CD4-positive, alpha-beta T cell (primary cell): ENCODE results near the gene GRID2. TPM values are rescaled to one million over a fixed set of nuclear protein-coding genes. Genes with fewer than 3 reads are reported as not detected.

ENCODE experiments used
- ATAC-seq: fragments of 200-7000 bp; cut with Tn5 transposase; one replicate; pipeline ENCODE4 v1.10.0; 2022; ENCODE audit warnings: mild to moderate bottlenecking; ENCODE audit not compliant: poor library complexity
- CTCF ChIA-PET: fragments of 350-600 bp; sonication (Branson Sonifier 250); formaldehyde crosslinking; loops from one replicate; lab custom pipeline; 2021; ENCODE audit warnings: antibody characterized with exemption, inconsistent platforms; lab: Charles Lee
- POLR2A ChIA-PET: fragments of 350-600 bp; sonication (Branson Sonifier 250); formaldehyde crosslinking; loops from one replicate; lab custom pipeline; 2021; ENCODE audit warnings: antibody characterized with exemption, inconsistent platforms; lab: Charles Lee
- DNase-seq, 14 experiments: peaks; one replicate each; pipeline ENCODE4 v3.0.0-alpha.2; 2013 to 2020; ENCODE audit warnings: mixed read lengths in 2 of 14
- H3K27ac ChIP-seq, 2 donors: one replicate each; pipeline versions ENCODE4 v1.5.1 to v1.7.0; 2013; ENCODE audit warnings: low read length in 2 of 2, low read depth in 1 of 2, mild to moderate bottlenecking in 1 of 2
- H3K27me3 ChIP-seq, 2 experiments: 1 replicate in 1 of 2; 2 replicates in 1 of 2; pipeline versions ENCODE4 v1.6.1 to v1.7.0; 2013; ENCODE audit warnings: low read length in 2 of 2, control low read depth in 1 of 2, mild to moderate bottlenecking in 1 of 2, moderate library complexity in 1 of 2; ENCODE audit not compliant: insufficient read depth in 2 of 2, control insufficient read depth in 1 of 2
- H3K36me3 ChIP-seq: one replicate; pipeline ENCODE4 v1.6.1; 2013; ENCODE audit warnings: low read length, control low read depth; ENCODE audit not compliant: insufficient read depth
- H3K4me1 ChIP-seq: one replicate; pipeline ENCODE4 v1.6.1; 2013; ENCODE audit warnings: low read length, control low read depth; ENCODE audit not compliant: insufficient read depth
- H3K4me3 ChIP-seq: one replicate; pipeline ENCODE4 v1.5.1; 2013; ENCODE audit warnings: mild to moderate bottlenecking, low read length, moderate library complexity
- H3K9me3 ChIP-seq, 2 experiments: 1 replicate in 1 of 2; 2 replicates in 1 of 2; pipeline versions ENCODE4 v1.6.1 to v1.7.0; 2013; ENCODE audit warnings: low read length in 2 of 2, mild to moderate bottlenecking in 2 of 2, control low read depth in 1 of 2, moderate library complexity in 1 of 2; ENCODE audit not compliant: control insufficient read depth in 1 of 2, insufficient read depth in 1 of 2
- H3K27ac Mint-ChIP-seq: one replicate; pipeline ENCODE4 v1.8.0; 2020; ENCODE audit warnings: mixed read lengths
- H3K27me3 Mint-ChIP-seq: one replicate; pipeline ENCODE4 v1.8.0; 2021; ENCODE audit warnings: mixed read lengths
- H3K36me3 Mint-ChIP-seq: one replicate; pipeline ENCODE4 v1.8.0; 2021; ENCODE audit warnings: low read depth, mixed read lengths
- H3K4me1 Mint-ChIP-seq: one replicate; pipeline ENCODE4 v1.8.0; 2021; ENCODE audit warnings: low read depth, mixed read lengths
- H3K4me3 Mint-ChIP-seq: one replicate; pipeline ENCODE4 v1.8.0; 2020; ENCODE audit warnings: mild to moderate bottlenecking, mixed read lengths
- H3K9me3 Mint-ChIP-seq: one replicate; pipeline ENCODE4 v1.8.0; 2020; ENCODE audit warnings: mixed read lengths
- CTCF ChIP-seq: fragments of 200-600 bp; IDR thresholded peaks from one replicate; pipeline ENCODE4 v1.8.0; 2022; ENCODE audit warnings: antibody characterized with exemption, mild to moderate bottlenecking
- intact Hi-C, 2 experiments: fragments of 100-400 bp; cut with DNase I in 1 of 2; cut with micrococcal nuclease in 1 of 2; formaldehyde crosslinking; loops; one replicate each; pipeline versions ENCODE4 v1.15.1 to v1.9.0; 2023 to 2025; cut with DNase I, micrococcal nuclease
- total RNA-seq, 174 experiments: library from RNA in 2 of 174; stranded (reverse) in 2 of 174; gene quantifications; one replicate each; pipeline ENCODE4 v1.2.3 and lab custom pipeline; 2021 to 2026

Gene GRID2
- total RNA-seq, 2 experiments from 2014 or later, result not detected

GRCh38 chr4:92357966-92358365, 54.2 kb downstream of the GRID2 start:
- Histone ChIP-seq H3K9me3 (no peaks in the 10 kb centered on the region), H3K4me1 (no peaks in the 10 kb centered on the region), H3K27me3 (no peaks in the 10 kb centered on the region), H3K27ac (no peak overlapping the region), H3K4me3 (no peak overlapping the region), H3K36me3 (no peaks in the 10 kb centered on the region)
- intact Hi-C loops, result no loop called here
- H3K36me3 Mint-ChIP-seq, result no peaks in the 10 kb centered on the region
- no peaks in the 10 kb centered on the region for H3K27me3 Mint-ChIP-seq
- TF ChIP-seq CTCF, result no peak
- peaks cover 3% of the 10 kb centered on the region for H3K9me3 Mint-ChIP-seq
- H3K4me3 Mint-ChIP-seq, result no peak overlapping the region
- ATAC-seq, result no peak
- DNase-seq, result no peak
- ChIA-PET POLR2A (no interaction called here), CTCF (no interaction called here)
- no peak overlapping the region for H3K27ac Mint-ChIP-seq
- H3K4me1 Mint-ChIP-seq, result no peaks in the 10 kb centered on the region

GRCh38 chr4:92359491-92359890, 55.7 kb downstream of the GRID2 start:
- Histone ChIP-seq H3K27ac (no peak overlapping the region), H3K27me3 (no peaks in the 10 kb centered on the region), H3K4me3 (no peak overlapping the region), H3K4me1 (no peaks in the 10 kb centered on the region), H3K9me3 (no peaks in the 10 kb centered on the region), H3K36me3 (no peaks in the 10 kb centered on the region)
- CTCF ChIA-PET, result no interaction called here
- peaks cover 3% of the 10 kb centered on the region for H3K9me3 Mint-ChIP-seq
- H3K4me1 Mint-ChIP-seq, result no peaks in the 10 kb centered on the region
- H3K27me3 Mint-ChIP-seq, result no peaks in the 10 kb centered on the region
- no peak for TF ChIP-seq CTCF
- H3K36me3 Mint-ChIP-seq, result no peaks in the 10 kb centered on the region
- no peak overlapping the region for H3K27ac Mint-ChIP-seq
- POLR2A ChIA-PET, result no interaction called here
- DNase-seq, result no peak
- no peak overlapping the region for H3K4me3 Mint-ChIP-seq
- intact Hi-C loops, result no loop called here
- no peak for ATAC-seq

GRCh38 chr4:92362028-92362427, 58.3 kb downstream of the GRID2 start:
- ATAC-seq (no peak), DNase-seq (no peak)
- TF ChIP-seq CTCF, result no peak
- no peak overlapping the region for H3K27ac ChIP-seq
- Mint-ChIP-seq H3K36me3 (no peaks in the 10 kb centered on the region), H3K4me3 (no peak overlapping the region), H3K9me3 (peaks cover under 1% of the 10 kb centered on the region), H3K27ac (no peak overlapping the region), H3K27me3 (no peaks in the 10 kb centered on the region), H3K4me1 (no peaks in the 10 kb centered on the region)
- no peaks in the 10 kb centered on the region for H3K4me1 ChIP-seq
- H3K9me3 ChIP-seq, result no peaks in the 10 kb centered on the region
- POLR2A ChIA-PET, result no interaction called here
- no peak overlapping the region for H3K4me3 ChIP-seq
- no peaks in the 10 kb centered on the region for H3K36me3 ChIP-seq
- intact Hi-C loops, result no loop called here
- H3K27me3 ChIP-seq, result no peaks in the 10 kb centered on the region
- CTCF ChIA-PET, result no interaction called here
